KMS-11 (cell line): Measurements from ENCODE around the gene ZMYND19.
A peak's percentile ranks its signal among the peaks of the same experiment; 100 is the strongest.

Experiments
- H2AFZ ChIP-seq: fragments of 200-600 bp; sonication (generic); 2 replicates; pipeline ENCODE4 v1.6.1; 2016; ENCODE audit warnings: antibody characterized with exemption, mixed run types, low read depth
- H3K27ac ChIP-seq: fragments of 200-600 bp; sonication (generic); 2 replicates; pipeline ENCODE4 v1.6.1; 2016; ENCODE audit warnings: mild to moderate bottlenecking, mixed run types
- H3K27me3 ChIP-seq: fragments of 200-600 bp; sonication (generic); 2 replicates; pipeline ENCODE4 v1.6.1; 2017; ENCODE audit warnings: mild to moderate bottlenecking, low read depth, mixed run types, moderate library complexity; ENCODE audit not compliant: insufficient read depth
- H3K36me3 ChIP-seq: fragments of 200-600 bp; sonication (generic); 2 replicates; pipeline ENCODE4 v1.6.1; 2017; ENCODE audit warnings: mild to moderate bottlenecking, mixed run types; ENCODE audit not compliant: insufficient read depth
- H3K4me1 ChIP-seq: fragments of 200-600 bp; sonication (generic); 2 replicates; pipeline ENCODE4 v1.6.1; 2016; ENCODE audit warnings: mild to moderate bottlenecking, low read depth, mixed run types; ENCODE audit not compliant: poor library complexity, severe bottlenecking
- H3K4me2 ChIP-seq: fragments of 200-600 bp; sonication (generic); 2 replicates; pipeline ENCODE4 v1.7.0; 2016; ENCODE audit warnings: mild to moderate bottlenecking, mixed run types
- H3K4me3 ChIP-seq: fragments of 200-600 bp; sonication (generic); IDR thresholded peaks from 2 replicates; pipeline ENCODE4 v1.6.1; 2017; ENCODE audit warnings: low read depth, low read length, mixed read lengths; ENCODE audit not compliant: insufficient read depth
- H3K79me2 ChIP-seq: fragments of 200-600 bp; sonication (generic); 2 replicates; pipeline ENCODE4 v1.6.1; 2016; ENCODE audit warnings: low read depth, mixed run types; ENCODE audit not compliant: insufficient read depth
- H3K9ac ChIP-seq: fragments of 200-600 bp; sonication (generic); 2 replicates; pipeline ENCODE4 v1.6.1; 2016; ENCODE audit warnings: mild to moderate bottlenecking, mixed run types
- H4K20me1 ChIP-seq: fragments of 200-600 bp; sonication (generic); 2 replicates; pipeline ENCODE4 v1.6.1; 2016; ENCODE audit warnings: mild to moderate bottlenecking, mixed run types; ENCODE audit not compliant: insufficient read depth
- CTCF ChIP-seq: fragments of 200-600 bp; sonication (generic); conservative IDR thresholded peaks from 2 replicates; pipeline ENCODE4 v1.6.1; 2017; ENCODE audit warnings: low read depth, mild to moderate bottlenecking, antibody characterized with exemption, low read length, moderate library complexity, mixed read lengths

Gene ZMYND19

DNA sequence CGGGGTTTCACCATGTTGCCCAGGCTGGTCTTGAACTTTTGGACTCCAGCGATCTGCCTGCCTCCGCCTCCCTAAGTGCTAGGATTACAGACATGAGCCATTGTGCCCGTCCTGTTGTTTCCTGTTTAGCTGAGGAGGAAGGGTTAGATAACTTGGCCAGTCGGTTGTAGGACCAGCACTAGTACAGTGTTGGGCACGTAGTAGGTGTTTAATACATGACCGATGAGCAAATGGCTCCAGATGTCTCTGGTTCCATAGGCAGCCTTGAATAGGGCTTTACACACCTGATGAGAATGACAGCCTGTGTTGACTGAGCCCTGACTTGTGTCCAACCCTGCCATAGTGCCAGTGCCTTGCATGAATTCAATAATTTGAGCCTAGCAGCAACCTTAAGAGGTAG is 30.3 kb upstream of the ZMYND19 start:
- Histone ChIP-seq H4K20me1 (no peaks in the 10 kb centered on the region), H2AFZ (no peak overlapping the region), H3K4me3 (no peak overlapping the region), H3K9ac (no peak overlapping the region), H3K36me3 (peaks cover 3% of the 10 kb centered on the region; the same call in 1 of the 2 replicates), H3K4me1 (peaks cover 35% of the 10 kb centered on the region), H3K27ac (no peak overlapping the region), H3K4me2 (peak overlapping the region; percentile 93; the same call in 1 of the 2 replicates), H3K79me2 (peaks cover 75% of the 10 kb centered on the region), H3K27me3 (no peaks in the 10 kb centered on the region)
- TF ChIP-seq CTCF, result no peak

- Histone ChIP-seq H4K20me1 (no peaks in the 10 kb centered on the region), H3K27ac (peak overlapping the region; percentile 39; the same call in 1 of the 2 replicates)
Measured at GRCh38 chr9:137620048-137620405, 29.7 kb upstream of the ZMYND19 start.

DNA sequence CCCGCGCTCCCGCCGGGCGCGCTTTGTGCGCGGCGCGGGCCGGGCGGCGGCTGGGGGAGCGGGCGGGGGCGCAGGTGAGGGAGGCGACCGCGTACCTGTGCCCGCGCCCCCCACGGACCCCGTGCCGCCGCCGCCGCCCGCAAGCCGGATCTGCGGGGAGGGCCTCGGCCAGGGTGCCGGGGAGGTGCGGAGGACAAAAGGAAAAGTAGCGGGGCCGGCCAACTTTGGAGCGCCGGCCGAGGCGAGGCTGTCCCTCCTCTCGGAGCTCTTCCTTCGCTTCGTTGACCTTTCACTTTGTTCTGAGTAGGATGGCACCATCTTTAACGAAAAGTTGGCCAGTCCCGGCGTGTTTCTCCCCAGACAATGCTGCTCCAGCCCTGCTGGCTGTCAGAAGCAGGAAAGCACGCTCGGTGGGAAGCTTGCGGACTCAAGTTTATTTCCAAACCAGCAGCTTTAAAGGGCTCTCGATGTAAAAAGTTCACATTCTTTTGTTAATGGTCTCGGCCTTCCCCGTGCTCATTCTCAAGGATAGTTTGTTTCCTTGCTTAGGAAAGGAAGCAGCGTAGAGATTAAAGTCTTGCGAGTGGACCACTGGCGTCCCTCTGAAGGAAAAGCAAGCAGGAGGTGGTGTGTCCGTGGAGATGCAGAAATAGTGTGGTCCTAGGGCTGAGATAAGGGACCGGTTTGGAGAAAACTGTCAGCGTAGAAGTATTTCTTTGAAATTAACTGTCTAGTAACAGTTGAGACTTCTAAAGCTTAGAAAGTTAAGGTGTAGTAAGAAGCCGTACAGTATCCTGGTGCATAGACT is 29.1 kb upstream of the ZMYND19 start:
- no peak for TF ChIP-seq CTCF
- Histone ChIP-seq H2AFZ (peak overlapping the region; percentile 4; the same call in 1 of the 2 replicates), H3K79me2 (peaks cover 65% of the 10 kb centered on the region), H3K27me3 (no peaks in the 10 kb centered on the region), H3K4me1 (peaks cover 35% of the 10 kb centered on the region), H3K9ac (peak overlapping the region; percentile 57; the same call in 1 of the 2 replicates), H3K27ac (peak overlapping the region; percentile 39; the same call in 1 of the 2 replicates), H4K20me1 (no peaks in the 10 kb centered on the region), H3K4me2 (peak overlapping the region; percentile 93), H3K36me3 (peaks cover 3% of the 10 kb centered on the region; the same call in 1 of the 2 replicates), H3K4me3 (no peak overlapping the region)

More at GRCh38 chr9:137620048-137620405, 29.7 kb upstream of the ZMYND19 start:
- peak overlapping the region; percentile 4; the same call in 1 of the 2 replicates for H2AFZ ChIP-seq
- H3K79me2 ChIP-seq, result peaks cover 71% of the 10 kb centered on the region
- TF ChIP-seq CTCF, result no peak
- peaks cover 3% of the 10 kb centered on the region; the same call in 1 of the 2 replicates for H3K36me3 ChIP-seq
- no peak overlapping the region for H3K4me3 ChIP-seq
- H3K4me1 ChIP-seq, result peaks cover 35% of the 10 kb centered on the region
- H3K27me3 ChIP-seq, result no peaks in the 10 kb centered on the region
- H3K4me2 ChIP-seq, result peak overlapping the region; percentile 93
- peak overlapping the region; percentile 57; the same call in 1 of the 2 replicates for H3K9ac ChIP-seq

GRCh38 chr9:137618105-137619067 is 28.1 kb upstream of the ZMYND19 start, which contains the start of gene EHMT1:
Gene EHMT1 (plus strand): TSS chr9:137619005. CDS start chr9:137619029, 24 bp downstream.
- H4K20me1 ChIP-seq, result no peaks in the 10 kb centered on the region
- peaks cover 3% of the 10 kb centered on the region; the same call in 1 of the 2 replicates for H3K36me3 ChIP-seq
- peak within 1 kb of the TSS; percentile 93 for H3K4me2 ChIP-seq
- no peak for TF ChIP-seq CTCF
- H3K27me3 ChIP-seq, result no peaks in the 10 kb centered on the region
- peak within 1 kb of the TSS; percentile 73 for H3K9ac ChIP-seq
- peaks cover 54% of the 10 kb centered on the region for H3K79me2 ChIP-seq
- H3K4me3 ChIP-seq, result no peak within 1 kb of the TSS
- H3K4me1 ChIP-seq, result peaks cover 35% of the 10 kb centered on the region
- peak within 1 kb of the TSS; percentile 58 for H3K27ac ChIP-seq
- H2AFZ ChIP-seq, result peak within 1 kb of the TSS; percentile 62
